Activated CD4-positive, CD25-positive, alpha-beta regulatory T cell treated with anti-CD3 and anti-CD28 coated beads, Interleukin-2, amount 50 U/mL, for 24 hours (primary cell): ENCODE results near the gene TLK2.

Source experiments
- ATAC-seq, 2 donors: fragments of 150-1000 bp; cut with Tn5 transposase; one replicate each; pipeline ENCODE4 v1.10.0; 2021; ENCODE audit warnings: mild to moderate bottlenecking in 1 of 2, moderate library complexity in 1 of 2

The TLK2 gene

DNA sequence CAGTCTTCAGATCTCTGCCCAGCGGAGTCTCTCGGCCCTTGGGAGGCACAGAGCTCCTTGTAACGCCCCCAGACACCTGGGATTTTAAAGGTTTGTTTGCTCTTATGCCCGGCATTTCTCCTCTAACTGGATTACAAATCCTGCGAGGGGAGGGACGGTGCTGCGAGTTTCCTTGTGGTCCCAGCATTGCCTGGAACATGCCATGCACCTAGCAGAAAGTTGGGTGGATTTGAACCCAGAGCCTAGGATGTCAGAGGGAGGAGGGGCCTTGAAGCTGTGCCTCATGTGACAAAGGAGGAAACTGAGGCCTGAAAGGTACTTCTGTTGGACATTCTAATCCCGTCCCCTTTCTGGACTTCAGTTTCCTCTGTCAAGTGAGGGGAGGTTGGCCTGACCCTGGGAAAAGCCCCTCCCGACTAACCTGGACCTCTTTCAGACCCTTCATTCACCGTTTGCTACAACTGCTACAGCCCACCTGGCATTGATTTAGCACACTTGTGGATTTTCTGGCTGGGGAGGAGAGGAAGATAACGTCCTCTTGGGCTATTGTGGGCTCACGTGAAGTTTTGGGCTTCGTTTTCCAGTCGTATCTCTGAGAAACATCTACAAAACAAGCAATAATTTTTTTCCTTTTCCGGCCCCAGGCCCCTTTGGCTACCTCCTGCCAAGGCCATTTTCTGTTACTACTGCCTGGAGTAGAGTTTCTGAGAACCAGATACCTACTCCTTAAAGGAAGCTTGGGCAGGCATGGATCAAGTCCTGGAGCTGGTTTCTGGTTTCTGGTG, 179.7 kb downstream of the TLK2 start:
- no peak for ATAC-seq

DNA sequence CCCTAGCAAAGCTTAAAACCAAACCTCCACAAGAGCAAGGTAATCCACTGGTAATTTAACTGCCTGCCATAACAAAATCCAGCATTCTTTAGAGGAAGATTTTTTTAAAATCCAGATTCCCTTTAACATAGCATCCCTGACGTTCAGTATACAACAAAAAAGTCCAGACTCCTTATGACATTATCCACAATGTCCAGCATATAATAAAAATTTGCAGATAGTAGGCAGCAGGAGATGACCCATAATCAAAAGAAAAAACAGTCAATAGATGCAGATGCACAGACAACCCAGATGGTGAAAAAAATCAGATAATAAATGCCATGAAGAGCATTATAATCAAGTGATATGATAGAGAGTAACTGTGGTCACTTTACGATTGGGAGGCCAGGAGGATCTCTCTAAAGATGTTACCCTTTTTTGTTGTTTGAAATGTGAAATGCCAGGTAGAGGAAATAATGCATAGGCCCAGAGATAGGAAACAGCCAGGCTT, 182.0 kb downstream of the TLK2 start:
- no peak for ATAC-seq

DNA sequence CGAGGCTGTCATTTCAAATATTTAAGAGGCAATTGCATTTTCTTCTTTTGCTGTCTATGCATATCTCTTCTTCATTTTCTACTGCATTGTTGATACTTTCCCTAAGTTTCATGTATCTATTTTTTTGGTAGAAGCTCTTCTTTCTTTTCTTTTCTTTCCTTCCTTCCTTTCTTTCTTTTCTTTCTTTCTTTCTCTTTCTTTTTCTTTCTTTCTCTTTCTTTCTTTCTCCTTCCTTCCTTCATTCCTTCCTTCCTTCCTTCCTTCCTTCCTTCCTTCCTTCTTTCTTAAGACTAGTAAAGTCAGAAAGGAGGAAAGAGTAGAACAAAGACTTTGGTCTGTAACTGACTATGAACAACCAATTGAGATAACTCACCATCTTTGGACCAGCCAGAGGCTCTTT, 182.7 kb downstream of the TLK2 start:
- ATAC-seq: no peak

DNA sequence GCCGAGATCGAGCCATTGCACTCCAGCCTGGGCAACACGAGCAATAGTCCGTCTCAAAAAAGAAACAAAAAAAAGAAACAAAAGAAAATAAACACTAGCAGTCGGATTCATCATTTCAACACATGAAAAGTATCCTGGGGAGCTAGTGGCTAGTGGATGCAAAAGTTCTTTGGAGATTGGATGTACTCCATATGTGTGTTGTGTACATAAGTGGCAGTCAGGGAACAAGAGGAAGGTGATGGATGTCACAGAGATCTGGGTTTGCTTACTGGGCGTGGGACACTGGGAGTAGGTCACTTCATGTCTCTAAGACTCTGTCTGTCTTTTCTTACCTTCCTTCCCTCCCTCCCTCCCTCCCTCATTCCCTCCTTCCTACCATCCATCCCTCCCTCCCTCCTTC, 184.2 kb downstream of the TLK2 start:
- ATAC-seq: no peak
